ENCODE results near the gene RNF169. TPM values are rescaled to one million over a fixed set of nuclear protein-coding genes. Genes with fewer than 3 reads are reported as not detected.
A peak's percentile ranks its signal among the peaks of the same experiment; 100 is the strongest.

Gene RNF169
- total and polyA plus RNA-seq, 4 donors: 0.60 to 11.0 (median 5.1) TPM

DNA sequence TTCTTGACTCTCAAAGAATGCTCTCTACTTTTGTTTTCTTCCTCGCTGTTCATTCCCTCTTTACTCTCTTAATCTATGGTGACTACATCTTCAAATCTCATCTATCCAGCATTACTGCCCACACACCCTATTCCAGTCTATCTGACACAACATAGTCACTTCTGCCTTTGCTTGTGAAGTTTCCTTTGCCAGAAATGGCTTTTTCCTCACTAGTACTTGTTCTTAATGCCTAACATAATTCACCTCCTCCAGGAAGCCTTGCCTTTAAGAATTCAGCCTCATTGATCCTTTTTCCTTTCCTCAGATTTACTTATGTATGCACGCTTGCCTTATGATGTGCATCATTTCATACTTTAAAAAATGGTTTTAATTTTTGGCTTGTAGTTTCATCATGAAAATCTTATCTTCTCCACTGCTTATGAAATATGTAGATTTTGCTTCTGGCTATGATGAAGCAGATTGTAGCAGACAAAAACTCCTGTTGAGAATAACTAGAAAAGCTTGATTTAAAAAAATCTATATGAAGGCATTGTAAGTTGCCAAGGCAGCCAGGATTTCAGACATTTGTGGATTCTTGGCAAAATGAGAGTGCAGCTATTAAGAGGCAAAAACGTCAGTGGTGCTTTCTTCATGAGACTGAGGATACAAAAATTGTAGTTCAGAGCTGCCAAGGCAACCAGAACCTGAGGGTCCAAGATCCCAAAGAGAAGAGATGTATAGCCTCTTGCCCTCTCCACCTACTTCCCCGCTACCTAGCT lies 31.8 kb downstream of the RNF169 start:
- no peak for DNase-seq (ENCODE audit: low spot score)
- Histone ChIP-seq H3K27ac (ENCODE audit: low read depth in 1 of 2, low read length in 2 of 2) (no peak overlapping the region), H3K27me3 (ENCODE audit: control insufficient read depth in 4 of 4, insufficient read depth in 4 of 4, low read length in 3 of 4) (no peaks in the 10 kb centered on the region), H3K9ac (ENCODE audit: low read depth in 1 of 2, low read length in 2 of 2) (no peak overlapping the region), H3K4me3 (ENCODE audit: low read depth in 1 of 3, low read length in 3 of 3) (no peak overlapping the region), H3K4me1 (ENCODE audit: control insufficient read depth in 4 of 4, insufficient read depth in 4 of 4, low read length in 3 of 4) (peaks cover 0 to 6% (median 1%) of the 10 kb centered on the region in 4 donors), H3K9me3 (ENCODE audit: control insufficient read depth in 4 of 4, low read length in 3 of 4) (no peaks in the 10 kb centered on the region), H3K36me3 (ENCODE audit: control insufficient read depth in 4 of 4, insufficient read depth in 3 of 4, low read depth in 1 of 4, low read length in 3 of 4) (peaks cover 0 to 2% (median 0%) of the 10 kb centered on the region in 4 donors)
- whole genome bisulfite sequencing: 90% methylated on average over 4 of the region's 4 CpGs
- TF ChIP-seq, protein P1, sequence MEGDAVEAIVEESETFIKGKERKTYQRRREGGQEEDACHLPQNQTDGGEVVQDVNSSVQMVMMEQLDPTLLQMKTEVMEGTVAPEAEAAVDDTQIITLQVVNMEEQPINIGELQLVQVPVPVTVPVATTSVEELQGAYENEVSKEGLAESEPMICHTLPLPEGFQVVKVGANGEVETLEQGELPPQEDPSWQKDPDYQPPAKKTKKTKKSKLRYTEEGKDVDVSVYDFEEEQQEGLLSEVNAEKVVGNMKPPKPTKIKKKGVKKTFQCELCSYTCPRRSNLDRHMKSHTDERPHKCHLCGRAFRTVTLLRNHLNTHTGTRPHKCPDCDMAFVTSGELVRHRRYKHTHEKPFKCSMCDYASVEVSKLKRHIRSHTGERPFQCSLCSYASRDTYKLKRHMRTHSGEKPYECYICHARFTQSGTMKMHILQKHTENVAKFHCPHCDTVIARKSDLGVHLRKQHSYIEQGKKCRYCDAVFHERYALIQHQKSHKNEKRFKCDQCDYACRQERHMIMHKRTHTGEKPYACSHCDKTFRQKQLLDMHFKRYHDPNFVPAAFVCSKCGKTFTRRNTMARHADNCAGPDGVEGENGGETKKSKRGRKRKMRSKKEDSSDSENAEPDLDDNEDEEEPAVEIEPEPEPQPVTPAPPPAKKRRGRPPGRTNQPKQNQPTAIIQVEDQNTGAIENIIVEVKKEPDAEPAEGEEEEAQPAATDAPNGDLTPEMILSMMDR (IDR thresholded peaks at IDR 0.05; ENCODE audit: low read depth, low read length, missing input control): no peak
- TF ChIP-seq TAF1 (conservative IDR thresholded peaks at IDR 0.05) (no peak), HNF4G (IDR thresholded peaks at IDR 0.05) (no peak)

DNA sequence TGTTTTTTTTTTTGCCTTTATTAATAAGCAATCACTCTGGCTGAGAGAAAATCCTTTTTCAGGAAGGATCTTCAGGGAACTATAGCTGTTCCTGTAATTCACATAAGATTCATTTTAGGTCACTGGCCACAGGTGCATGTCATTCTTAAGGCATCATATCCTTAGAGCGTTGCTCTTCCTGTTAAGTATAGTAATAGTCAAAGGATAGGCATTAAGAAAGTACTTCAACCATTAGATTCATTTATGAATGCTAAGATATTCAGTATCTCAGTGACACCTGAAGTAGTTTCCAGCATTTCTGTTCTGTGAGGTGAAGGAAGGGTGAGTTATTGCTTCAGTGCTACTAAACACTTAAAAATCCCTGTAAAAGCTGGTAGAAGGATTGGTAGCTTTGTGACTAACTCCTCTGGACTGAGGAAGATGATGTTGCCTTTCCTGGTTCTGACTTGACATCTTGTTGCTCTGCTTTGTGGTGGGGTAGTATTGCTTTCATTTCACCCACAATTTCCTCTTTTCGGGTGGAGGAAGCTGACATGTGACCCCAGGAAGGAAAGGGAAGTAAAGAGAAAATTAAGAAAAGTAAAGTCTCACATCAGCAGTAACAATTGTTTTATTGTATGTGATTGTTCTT lies 34.7 kb downstream of the RNF169 start:
- WGBS: 69% methylated on average over 2 of the region's 2 CpGs
- Histone ChIP-seq H3K4me3 (ENCODE audit: low read depth in 1 of 3, low read length in 3 of 3) (no peak overlapping the region), H3K27me3 (ENCODE audit: control insufficient read depth in 4 of 4, insufficient read depth in 4 of 4, low read length in 3 of 4) (no peaks in the 10 kb centered on the region), H3K27ac (ENCODE audit: low read depth in 1 of 2, low read length in 2 of 2) (peak overlapping the region in 1 of 2 donors; percentile 34), H3K36me3 (ENCODE audit: control insufficient read depth in 4 of 4, insufficient read depth in 3 of 4, low read depth in 1 of 4, low read length in 3 of 4) (peaks cover 0 to 1% (median 0%) of the 10 kb centered on the region in 4 donors), H3K4me1 (ENCODE audit: control insufficient read depth in 4 of 4, insufficient read depth in 4 of 4, low read length in 3 of 4) (peaks cover 0 to 6% (median 1%) of the 10 kb centered on the region in 4 donors), H3K9me3 (ENCODE audit: control insufficient read depth in 4 of 4, low read length in 3 of 4) (no peaks in the 10 kb centered on the region), H3K9ac (ENCODE audit: low read depth in 1 of 2, low read length in 2 of 2) (no peak overlapping the region)
- TF ChIP-seq, protein P2, sequence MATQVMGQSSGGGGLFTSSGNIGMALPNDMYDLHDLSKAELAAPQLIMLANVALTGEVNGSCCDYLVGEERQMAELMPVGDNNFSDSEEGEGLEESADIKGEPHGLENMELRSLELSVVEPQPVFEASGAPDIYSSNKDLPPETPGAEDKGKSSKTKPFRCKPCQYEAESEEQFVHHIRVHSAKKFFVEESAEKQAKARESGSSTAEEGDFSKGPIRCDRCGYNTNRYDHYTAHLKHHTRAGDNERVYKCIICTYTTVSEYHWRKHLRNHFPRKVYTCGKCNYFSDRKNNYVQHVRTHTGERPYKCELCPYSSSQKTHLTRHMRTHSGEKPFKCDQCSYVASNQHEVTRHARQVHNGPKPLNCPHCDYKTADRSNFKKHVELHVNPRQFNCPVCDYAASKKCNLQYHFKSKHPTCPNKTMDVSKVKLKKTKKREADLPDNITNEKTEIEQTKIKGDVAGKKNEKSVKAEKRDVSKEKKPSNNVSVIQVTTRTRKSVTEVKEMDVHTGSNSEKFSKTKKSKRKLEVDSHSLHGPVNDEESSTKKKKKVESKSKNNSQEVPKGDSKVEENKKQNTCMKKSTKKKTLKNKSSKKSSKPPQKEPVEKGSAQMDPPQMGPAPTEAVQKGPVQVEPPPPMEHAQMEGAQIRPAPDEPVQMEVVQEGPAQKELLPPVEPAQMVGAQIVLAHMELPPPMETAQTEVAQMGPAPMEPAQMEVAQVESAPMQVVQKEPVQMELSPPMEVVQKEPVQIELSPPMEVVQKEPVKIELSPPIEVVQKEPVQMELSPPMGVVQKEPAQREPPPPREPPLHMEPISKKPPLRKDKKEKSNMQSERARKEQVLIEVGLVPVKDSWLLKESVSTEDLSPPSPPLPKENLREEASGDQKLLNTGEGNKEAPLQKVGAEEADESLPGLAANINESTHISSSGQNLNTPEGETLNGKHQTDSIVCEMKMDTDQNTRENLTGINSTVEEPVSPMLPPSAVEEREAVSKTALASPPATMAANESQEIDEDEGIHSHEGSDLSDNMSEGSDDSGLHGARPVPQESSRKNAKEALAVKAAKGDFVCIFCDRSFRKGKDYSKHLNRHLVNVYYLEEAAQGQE (IDR thresholded peaks at IDR 0.05): no peak
- no peak for TF ChIP-seq SP1 (IDR thresholded peaks at IDR 0.05)
- TF ChIP-seq, protein P3, sequence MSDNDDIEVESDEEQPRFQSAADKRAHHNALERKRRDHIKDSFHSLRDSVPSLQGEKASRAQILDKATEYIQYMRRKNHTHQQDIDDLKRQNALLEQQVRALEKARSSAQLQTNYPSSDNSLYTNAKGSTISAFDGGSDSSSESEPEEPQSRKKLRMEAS (IDR thresholded peaks at IDR 0.05): peak; percentile 46
- no peak for DNase-seq (ENCODE audit: low spot score)

DNA sequence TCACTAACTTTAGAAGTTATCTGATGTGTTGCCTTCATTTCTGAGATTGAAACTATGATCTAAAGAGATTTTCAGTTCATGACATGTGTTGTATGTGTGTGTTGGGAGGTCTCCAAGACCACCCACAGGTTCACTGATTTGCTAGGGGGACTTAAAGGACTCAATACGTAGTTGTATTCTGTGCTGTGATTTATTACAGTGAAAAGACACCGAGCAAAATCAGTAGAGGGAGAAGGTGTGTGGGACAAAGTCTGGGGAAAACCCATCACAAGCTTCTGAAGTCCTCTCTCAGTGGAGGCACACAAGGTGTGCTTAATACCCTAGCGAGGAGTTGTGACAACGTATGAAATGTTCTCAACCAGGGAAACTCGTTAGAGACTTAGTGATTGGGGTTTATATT lies 35.6 kb downstream of the RNF169 start:
- no peaks in the 10 kb centered on the region for H3K27me3 ChIP-seq (ENCODE audit: control insufficient read depth in 4 of 4, insufficient read depth in 4 of 4, low read length in 3 of 4)
- no peaks in the 10 kb centered on the region for H3K36me3 ChIP-seq (ENCODE audit: control insufficient read depth in 4 of 4, insufficient read depth in 3 of 4, low read depth in 1 of 4, low read length in 3 of 4)
- no peak overlapping the region for H3K27ac ChIP-seq (ENCODE audit: low read depth in 1 of 2, low read length in 2 of 2)
- DNase-seq (ENCODE audit: low spot score): no peak
- H3K4me1 ChIP-seq (ENCODE audit: control insufficient read depth in 4 of 4, insufficient read depth in 4 of 4, low read length in 3 of 4): peaks cover 0 to 6% (median 1%) of the 10 kb centered on the region in 4 donors
- H3K4me3 ChIP-seq (ENCODE audit: low read depth in 1 of 3, low read length in 3 of 3): no peak overlapping the region
- no peak overlapping the region for H3K9ac ChIP-seq (ENCODE audit: low read depth in 1 of 2, low read length in 2 of 2)
- no peaks in the 10 kb centered on the region for H3K9me3 ChIP-seq (ENCODE audit: control insufficient read depth in 4 of 4, low read length in 3 of 4)
- 84% methylated on average over 5 of the region's 5 CpGs for WGBS
- TF ChIP-seq RXRA (IDR thresholded peaks at IDR 0.05): no peak
- TF ChIP-seq FOXA2 (IDR thresholded peaks at IDR 0.05): no peak
- no peak for TF ChIP-seq GABPA (IDR thresholded peaks at IDR 0.05 in 1 of 2, conservative IDR thresholded peaks at IDR 0.05 in 1 of 2)
- no peak for TF ChIP-seq SP1 (IDR thresholded peaks at IDR 0.05)
- no peak for TF ChIP-seq FOXA1 (IDR thresholded peaks at IDR 0.05)
- TF ChIP-seq HNF4G (IDR thresholded peaks at IDR 0.05): no peak
- TF ChIP-seq, protein P4, sequence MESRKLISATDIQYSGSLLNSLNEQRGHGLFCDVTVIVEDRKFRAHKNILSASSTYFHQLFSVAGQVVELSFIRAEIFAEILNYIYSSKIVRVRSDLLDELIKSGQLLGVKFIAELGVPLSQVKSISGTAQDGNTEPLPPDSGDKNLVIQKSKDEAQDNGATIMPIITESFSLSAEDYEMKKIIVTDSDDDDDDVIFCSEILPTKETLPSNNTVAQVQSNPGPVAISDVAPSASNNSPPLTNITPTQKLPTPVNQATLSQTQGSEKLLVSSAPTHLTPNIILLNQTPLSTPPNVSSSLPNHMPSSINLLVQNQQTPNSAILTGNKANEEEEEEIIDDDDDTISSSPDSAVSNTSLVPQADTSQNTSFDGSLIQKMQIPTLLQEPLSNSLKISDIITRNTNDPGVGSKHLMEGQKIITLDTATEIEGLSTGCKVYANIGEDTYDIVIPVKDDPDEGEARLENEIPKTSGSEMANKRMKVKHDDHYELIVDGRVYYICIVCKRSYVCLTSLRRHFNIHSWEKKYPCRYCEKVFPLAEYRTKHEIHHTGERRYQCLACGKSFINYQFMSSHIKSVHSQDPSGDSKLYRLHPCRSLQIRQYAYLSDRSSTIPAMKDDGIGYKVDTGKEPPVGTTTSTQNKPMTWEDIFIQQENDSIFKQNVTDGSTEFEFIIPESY (IDR thresholded peaks at IDR 0.05): no peak
- TF ChIP-seq, protein P5, sequence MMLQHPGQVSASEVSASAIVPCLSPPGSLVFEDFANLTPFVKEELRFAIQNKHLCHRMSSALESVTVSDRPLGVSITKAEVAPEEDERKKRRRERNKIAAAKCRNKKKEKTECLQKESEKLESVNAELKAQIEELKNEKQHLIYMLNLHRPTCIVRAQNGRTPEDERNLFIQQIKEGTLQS (IDR thresholded peaks at IDR 0.05): no peak
- TF ChIP-seq EGR1 (IDR thresholded peaks at IDR 0.05; ENCODE audit: low read depth in 2 of 2): no peak
- TF ChIP-seq, protein P1 (IDR thresholded peaks at IDR 0.05; ENCODE audit: low read depth, low read length, missing input control): no peak
- TF ChIP-seq YY1 (IDR thresholded peaks at IDR 0.05): no peak
- TF ChIP-seq, protein P3 (IDR thresholded peaks at IDR 0.05): no peak
- no peak for TF ChIP-seq JUND (IDR thresholded peaks at IDR 0.05)

Measured in liver (tissue), 9 donors.